Measurements from ENCODE around the gene TNFAIP8. TPM values are rescaled to one million over a fixed set of nuclear protein-coding genes. Genes with fewer than 3 reads are reported as not detected.
A peak's percentile ranks its signal among the peaks of the same experiment; 100 is the strongest.
"Not testable (repeated sequence)": the region's sequence is repeated elsewhere in the genome, so short reads cannot be mapped to it uniquely, and the experiment has no call there.

TNFAIP8 gene
- total RNA-seq, 1 experiment from 2014 or later, result 8.0 TPM

GRCh38 chr5:119438587-119438917 is 82.7 kb downstream of the TNFAIP8 start:
- intact Hi-C loops (cut with micrococcal nuclease; ENCODE audit: unreplicated experiment); CTCF ChIA-PET; H3K27me3 ChIP-seq (ENCODE audit: control insufficient read depth, insufficient read depth, low read length); BruUV-seq (replicated peaks); H3K27ac ChIP-seq (ENCODE audit: low read length); H3K9me3 ChIP-seq (ENCODE audit: control insufficient read depth, insufficient read depth, low read depth, low read length); in situ Hi-C loops (cut with HindIII; ENCODE audit: low pct_unique_long_range_greater_than_20kb, low sequenced_read_pairs); ATAC-seq; H3K36me3 ChIP-seq (ENCODE audit: control insufficient read depth, insufficient read depth, low read length); H3K4me1 ChIP-seq (ENCODE audit: control insufficient read depth, insufficient read depth, low read length); DNase-seq (ENCODE audit: low read depth, low spot score); POLR2A ChIA-PET: not testable (repeated sequence)
- peak overlapping the region; percentile 5 to 46; a peak in 2 of 4 replicates for H3K4me3 ChIP-seq (ENCODE audit: low read depth in 2 of 2, low read length in 2 of 2)

GRCh38 chr5:119439140-119439631 is 83.4 kb downstream of the TNFAIP8 start:
- Histone ChIP-seq H3K4me3 (ENCODE audit: low read depth in 2 of 2, low read length in 2 of 2) (peak overlapping the region; percentile 5 to 46), H3K36me3 (ENCODE audit: control insufficient read depth, insufficient read depth, low read length) (no peaks in the 10 kb centered on the region), H3K27me3 (ENCODE audit: control insufficient read depth, insufficient read depth, low read length) (no peaks in the 10 kb centered on the region; the same call in 1 of the 2 replicates), H3K27ac (ENCODE audit: low read length) (no peak overlapping the region), H3K4me1 (ENCODE audit: control insufficient read depth, insufficient read depth, low read length) (no peaks in the 10 kb centered on the region), H3K9me3 (ENCODE audit: control insufficient read depth, insufficient read depth, low read depth, low read length) (no peaks in the 10 kb centered on the region)
- in situ Hi-C loops (cut with HindIII; ENCODE audit: low pct_unique_long_range_greater_than_20kb, low sequenced_read_pairs) (no loop called here), intact Hi-C loops (cut with micrococcal nuclease; ENCODE audit: unreplicated experiment) (no loop called here)
- DNase-seq (ENCODE audit: low read depth, low spot score), result no peak
- BruUV-seq (replicated peaks), result no TSS peak
- POLR2A ChIA-PET, result interaction anchor here (0.6 kb wide), 1 partner anchor 539 kb away, joined by 3 read pairs; no protein-coding TSS in a partner anchor
- CTCF ChIA-PET, result no interaction called here
- ATAC-seq, result 0 out of 2 replicates have a peak, but pooled peaks have one; percentile 42
- TF ChIP-seq REST (IDR thresholded peaks at IDR 0.05; ENCODE audit: insufficient read depth in 1 of 2, low read depth in 2 of 2, low read length in 1 of 2), result no peak
- no peak for TF ChIP-seq POLR2AphosphoS5 (IDR thresholded peaks at IDR 0.05; ENCODE audit: low read depth, low read length)
- TF ChIP-seq CTCF (IDR thresholded peaks at IDR 0.05), result no peak
- no peak for TF ChIP-seq SIN3A (IDR thresholded peaks at IDR 0.05; ENCODE audit: borderline replicate concordance, insufficient read depth, low read depth, low read length)

- ATAC-seq; in situ Hi-C loops (cut with HindIII; ENCODE audit: low pct_unique_long_range_greater_than_20kb, low sequenced_read_pairs); CTCF ChIA-PET; H3K4me1 ChIP-seq (ENCODE audit: control insufficient read depth, insufficient read depth, low read length); intact Hi-C loops (cut with micrococcal nuclease; ENCODE audit: unreplicated experiment); BruUV-seq (replicated peaks); H3K9me3 ChIP-seq (ENCODE audit: control insufficient read depth, insufficient read depth, low read depth, low read length); H3K27ac ChIP-seq (ENCODE audit: low read length); H3K27me3 ChIP-seq (ENCODE audit: control insufficient read depth, insufficient read depth, low read length); DNase-seq (ENCODE audit: low read depth, low spot score); H3K36me3 ChIP-seq (ENCODE audit: control insufficient read depth, insufficient read depth, low read length): not testable (repeated sequence)
- H3K4me3 ChIP-seq (ENCODE audit: low read depth in 2 of 2, low read length in 2 of 2), result peak overlapping the region in 1 of 2 experiments; percentile 46; a peak in 1 of 4 replicates
- POLR2A ChIA-PET, result interaction anchor here (0.6 kb wide), 1 partner anchor 540 kb away, joined by 3 read pairs; no protein-coding TSS in a partner anchor
These were observed 83.8 kb downstream of the TNFAIP8 start for GRCh38 chr5:119439632-119440031.

GRCh38 chr5:119444643-119445042 is 88.8 kb downstream of the TNFAIP8 start:
- H3K4me1 ChIP-seq (ENCODE audit: control insufficient read depth, insufficient read depth, low read length); POLR2A ChIA-PET; H3K27me3 ChIP-seq (ENCODE audit: control insufficient read depth, insufficient read depth, low read length); ATAC-seq; in situ Hi-C loops (cut with HindIII; ENCODE audit: low pct_unique_long_range_greater_than_20kb, low sequenced_read_pairs); H3K4me3 ChIP-seq (ENCODE audit: low read depth in 2 of 2, low read length in 2 of 2); intact Hi-C loops (cut with micrococcal nuclease; ENCODE audit: unreplicated experiment); H3K27ac ChIP-seq (ENCODE audit: low read length); H3K9me3 ChIP-seq (ENCODE audit: control insufficient read depth, insufficient read depth, low read depth, low read length); H3K36me3 ChIP-seq (ENCODE audit: control insufficient read depth, insufficient read depth, low read length); BruUV-seq (replicated peaks); CTCF ChIA-PET; DNase-seq (ENCODE audit: low read depth, low spot score): not testable (repeated sequence)
